ENCODE data around the gene ETV6. TPM values are rescaled to one million over a fixed set of nuclear protein-coding genes. Genes with fewer than 3 reads are reported as not detected.

ETV6 gene
- polyA plus RNA-seq, 3 donors: 6.8 to 45.1 (median 11.7) TPM

- no peak overlapping the region for H3K4me3 Mint-ChIP-seq
- peaks cover 75 to 82% of the 10 kb centered on the region in 2 donors for H3K4me1 ChIP-seq (ENCODE audit: control insufficient read depth in 1 of 2, insufficient read depth in 2 of 2, low read length in 2 of 2)
These were observed 5.3 kb downstream of the ETV6 start for GRCh38 chr12:11654802-11655201.

GRCh38 chr12:11655842-11656241 is 6.4 kb downstream of the ETV6 start:
- Histone ChIP-seq H3K79me2 (ENCODE audit: insufficient read depth, low read length) (peaks cover 100% of the 10 kb centered on the region), H3K9ac (ENCODE audit: insufficient read depth, low read length, poor library complexity, severe bottlenecking) (peak overlapping the region; percentile 16), H3K27me3 (ENCODE audit: control insufficient read depth in 2 of 2, insufficient read depth in 2 of 2, low read length in 2 of 2) (no peaks in the 10 kb centered on the region), H3K4me1 (ENCODE audit: control insufficient read depth in 1 of 2, insufficient read depth in 2 of 2, low read length in 2 of 2) (peaks cover 84 to 92% of the 10 kb centered on the region in 2 donors), H3K9me3 (replicated peaks in 1 of 2; ENCODE audit: control insufficient read depth in 1 of 2, insufficient read depth in 1 of 2, low read length in 2 of 2) (no peaks in the 10 kb centered on the region), H3K4me2 (replicated peaks; ENCODE audit: extremely low read depth, low read length, poor library complexity, severe bottlenecking) (peak overlapping the region; percentile 54), H3K36me3 (replicated peaks in 1 of 2; ENCODE audit: control insufficient read depth in 1 of 2, insufficient read depth in 2 of 2, low read length in 2 of 2) (peaks cover 0 to under 1% of the 10 kb centered on the region in 2 donors), H3K4me3 (replicated peaks in 1 of 3; ENCODE audit: low read depth in 2 of 3, low read length in 3 of 3) (peak overlapping the region in 1 of 3 experiments; percentile 53), H4K20me1 (ENCODE audit: insufficient read depth, low read length) (peaks cover 69% of the 10 kb centered on the region), H3K27ac (ENCODE audit: low read depth in 1 of 2, low read length in 2 of 2) (peak overlapping the region; percentile 10 to 97), H2AFZ (ENCODE audit: insufficient read depth, low read depth, low read length, poor library complexity, severe bottlenecking) (no peak overlapping the region)
- no peaks in the 10 kb centered on the region for H3K9me3 Mint-ChIP-seq
- TF ChIP-seq CTCF (IDR thresholded peaks at IDR 0.05): no peak
- peak in 2 of 3 donors; percentile 61 to 73 for DNase-seq
- WGBS (ENCODE audit: insufficient coverage): no CpG with 5 or more reads among the region's 5 CpGs
- peak overlapping the region; percentile 86 to 99 (median 89) for H3K27ac Mint-ChIP-seq
- H3K27me3 Mint-ChIP-seq (ENCODE audit: low read depth in 3 of 3): peaks cover 0 to 1% (median 0%) of the 10 kb centered on the region in 3 donors
- peak overlapping the region; percentile 44 to 68 for H3K4me3 Mint-ChIP-seq
- H3K4me1 Mint-ChIP-seq: peaks cover 85% of the 10 kb centered on the region
- peaks cover 19 to 33% of the 10 kb centered on the region in 2 donors for H3K36me3 Mint-ChIP-seq
- intact Hi-C loops (cut with micrococcal nuclease): loop anchor here (10.0 kb wide), 3 partner anchors 69 to 179 kb away; no protein-coding TSS in a partner anchor

More at GRCh38 chr12:11654802-11655201, 5.3 kb downstream of the ETV6 start:
- Histone ChIP-seq H4K20me1 (ENCODE audit: insufficient read depth, low read length) (peaks cover 59% of the 10 kb centered on the region), H2AFZ (ENCODE audit: insufficient read depth, low read depth, low read length, poor library complexity, severe bottlenecking) (no peak overlapping the region), H3K27ac (ENCODE audit: low read depth in 1 of 2, low read length in 2 of 2) (peak overlapping the region in 1 of 2 donors; percentile 97), H3K4me2 (replicated peaks; ENCODE audit: extremely low read depth, low read length, poor library complexity, severe bottlenecking) (peak overlapping the region; percentile 54), H3K36me3 (replicated peaks in 1 of 2; ENCODE audit: control insufficient read depth in 1 of 2, insufficient read depth in 2 of 2, low read length in 2 of 2) (no peaks in the 10 kb centered on the region), H3K9me3 (replicated peaks in 1 of 2; ENCODE audit: control insufficient read depth in 1 of 2, insufficient read depth in 1 of 2, low read length in 2 of 2) (no peaks in the 10 kb centered on the region), H3K4me3 (replicated peaks in 1 of 3; ENCODE audit: low read depth in 2 of 3, low read length in 3 of 3) (peak overlapping the region in 1 of 3 experiments; percentile 53), H3K79me2 (ENCODE audit: insufficient read depth, low read length) (peaks cover 100% of the 10 kb centered on the region), H3K9ac (ENCODE audit: insufficient read depth, low read length, poor library complexity, severe bottlenecking) (peak overlapping the region; percentile 10), H3K27me3 (ENCODE audit: control insufficient read depth in 2 of 2, insufficient read depth in 2 of 2, low read length in 2 of 2) (no peaks in the 10 kb centered on the region)
- intact Hi-C loops (cut with micrococcal nuclease): loop anchor here (5.0 to 10.0 kb wide), 8 partner anchors 32 to 1062 kb away; partner anchors contain the start of gene CDKN1B (in 1 of the 2)
- peaks cover 0 to 1% (median 0%) of the 10 kb centered on the region in 3 donors for H3K27me3 Mint-ChIP-seq (ENCODE audit: low read depth in 3 of 3)
- H3K36me3 Mint-ChIP-seq: peaks cover 17 to 30% of the 10 kb centered on the region in 2 donors
- H3K27ac Mint-ChIP-seq: peak overlapping the region in 5 of 7 donors; percentile 7 to 99 (median 91)
- H3K4me1 Mint-ChIP-seq: peaks cover 74% of the 10 kb centered on the region
- TF ChIP-seq CTCF (IDR thresholded peaks at IDR 0.05): no peak
- no peak for DNase-seq
- no CpG with 5 or more reads among the region's 2 CpGs for WGBS (ENCODE audit: insufficient coverage)
- H3K9me3 Mint-ChIP-seq: peaks cover 0 to 3% (median 0%) of the 10 kb centered on the region in 7 donors

Data from CD14-positive monocyte (primary cell).